ENCODE data around the gene SCN4B. TPM values are rescaled to one million over a fixed set of nuclear protein-coding genes. Genes with fewer than 3 reads are reported as not detected.

The SCN4B gene
- total and polyA plus RNA-seq, 2 of the 8 experiments (the other 6 are each of a cell fraction or from before 2014, with no cell fraction given), result 2.8 to 4.9 TPM

DNA sequence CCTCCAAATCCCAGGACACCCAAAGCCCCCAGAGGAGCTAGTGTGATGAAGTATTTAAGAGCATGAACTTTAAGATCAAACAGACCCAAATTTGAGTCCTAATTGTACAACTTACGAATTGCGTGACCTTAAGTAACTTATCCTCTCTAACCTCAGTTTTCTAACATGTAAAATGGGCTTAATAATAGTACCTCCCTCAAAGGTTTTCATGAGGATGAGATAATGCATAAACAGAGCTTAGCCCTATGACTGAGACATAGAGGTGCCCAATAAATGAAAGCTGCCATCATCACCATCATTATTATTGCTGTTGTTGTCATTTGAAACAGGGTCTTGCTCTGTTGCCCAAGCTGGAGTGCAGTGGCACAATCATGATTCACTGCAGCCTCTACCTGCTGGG is 14.6 kb upstream of the SCN4B start (continued):
- TF ChIP-seq BCL11A (IDR thresholded peaks at IDR 0.05; ENCODE audit: low read depth in 2 of 2, low read length in 2 of 2) (no peak), SIX5 (IDR thresholded peaks at IDR 0.05; ENCODE audit: low read depth, low read length) (no peak), SUZ12 (IDR thresholded peaks at IDR 0.05; ENCODE audit: low read length) (no peak)

Data from H1 (cell line).